Measurements from ENCODE around the gene PTPRU.
A peak's percentile ranks its signal among the peaks of the same experiment; 100 is the strongest.

PTPRU gene

DNA sequence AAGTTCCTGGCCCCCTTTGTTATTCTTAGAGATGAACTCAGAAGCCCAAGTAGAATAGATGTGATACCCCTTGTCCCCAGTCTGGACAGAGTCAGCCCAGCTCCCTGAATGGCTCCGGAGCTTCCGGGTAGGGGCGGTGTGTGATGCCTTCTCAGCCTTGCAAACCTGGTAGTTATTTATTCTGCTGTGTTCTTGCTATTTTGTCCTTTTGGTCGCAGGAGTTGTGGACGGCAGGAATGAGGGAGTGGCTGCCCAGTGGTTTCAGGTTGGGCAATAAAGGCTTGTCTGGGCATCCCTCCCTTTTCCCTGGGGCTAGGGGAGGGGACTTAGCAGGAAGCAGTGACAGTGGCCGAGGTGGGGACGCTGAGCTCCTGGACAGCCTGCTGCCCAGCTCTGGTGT, 2.8 kb downstream of the PTPRU start:
- Histone ChIP-seq H3K4me2 (ENCODE audit: low read depth, low read length, poor library complexity, severe bottlenecking) (no peak overlapping the region), H3K9me2 (replicated peaks; ENCODE audit: low read depth, low read length) (no peaks in the 10 kb centered on the region), H3K79me2 (ENCODE audit: insufficient read depth, low read length) (no peaks in the 10 kb centered on the region), H2AFZ (ENCODE audit: low read length) (no peak overlapping the region), H4K20me1 (ENCODE audit: insufficient read depth, low read length, poor library complexity, severe bottlenecking) (no peaks in the 10 kb centered on the region), H3K9me3 (ENCODE audit: insufficient read depth, low read depth, low read length) (no peaks in the 10 kb centered on the region), H3K9ac (ENCODE audit: low read depth, low read length, poor library complexity, severe bottlenecking) (no peak overlapping the region), H3K36me3 (ENCODE audit: insufficient read depth, low read length) (no peaks in the 10 kb centered on the region), H3F3A (ENCODE audit: low read depth) (no peaks in the 10 kb centered on the region), H3K4me1 (ENCODE audit: insufficient read depth, low read length, poor library complexity, severe bottlenecking) (no peaks in the 10 kb centered on the region), H3K27me3 (ENCODE audit: insufficient read depth, low read length, poor library complexity, severe bottlenecking) (no peaks in the 10 kb centered on the region), H3K4me3 (ENCODE audit: low read length, poor library complexity, severe bottlenecking) (no peak overlapping the region)
- TF ChIP-seq, protein P1, sequence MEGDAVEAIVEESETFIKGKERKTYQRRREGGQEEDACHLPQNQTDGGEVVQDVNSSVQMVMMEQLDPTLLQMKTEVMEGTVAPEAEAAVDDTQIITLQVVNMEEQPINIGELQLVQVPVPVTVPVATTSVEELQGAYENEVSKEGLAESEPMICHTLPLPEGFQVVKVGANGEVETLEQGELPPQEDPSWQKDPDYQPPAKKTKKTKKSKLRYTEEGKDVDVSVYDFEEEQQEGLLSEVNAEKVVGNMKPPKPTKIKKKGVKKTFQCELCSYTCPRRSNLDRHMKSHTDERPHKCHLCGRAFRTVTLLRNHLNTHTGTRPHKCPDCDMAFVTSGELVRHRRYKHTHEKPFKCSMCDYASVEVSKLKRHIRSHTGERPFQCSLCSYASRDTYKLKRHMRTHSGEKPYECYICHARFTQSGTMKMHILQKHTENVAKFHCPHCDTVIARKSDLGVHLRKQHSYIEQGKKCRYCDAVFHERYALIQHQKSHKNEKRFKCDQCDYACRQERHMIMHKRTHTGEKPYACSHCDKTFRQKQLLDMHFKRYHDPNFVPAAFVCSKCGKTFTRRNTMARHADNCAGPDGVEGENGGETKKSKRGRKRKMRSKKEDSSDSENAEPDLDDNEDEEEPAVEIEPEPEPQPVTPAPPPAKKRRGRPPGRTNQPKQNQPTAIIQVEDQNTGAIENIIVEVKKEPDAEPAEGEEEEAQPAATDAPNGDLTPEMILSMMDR (conservative IDR thresholded peaks at IDR 0.05; ENCODE audit: low read length) = no peak
- no peak for TF ChIP-seq EZH2phosphoT487 (IDR thresholded peaks at IDR 0.05; ENCODE audit: borderline replicate concordance)

DNA sequence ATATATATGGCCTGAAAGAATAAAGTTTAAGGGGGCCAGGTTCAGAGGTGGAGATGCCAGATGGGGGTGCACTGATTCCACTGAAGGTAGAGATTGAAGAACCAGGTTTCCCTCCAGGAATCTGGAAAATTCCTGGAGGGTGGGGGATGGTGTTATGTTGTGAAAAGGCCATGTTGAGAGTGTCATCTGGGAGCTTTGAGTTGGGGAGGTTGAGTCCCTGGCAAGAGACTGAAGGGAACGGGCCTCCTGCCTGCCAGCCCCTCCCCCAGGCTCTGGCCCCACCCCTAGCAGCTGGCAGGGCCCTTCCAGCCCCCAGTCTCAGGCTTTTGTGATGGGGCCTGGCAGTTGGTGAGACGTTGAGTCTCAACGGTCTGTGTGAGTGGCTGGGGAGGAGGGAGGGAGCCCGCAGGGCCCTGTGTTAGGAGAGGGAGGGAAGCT, 4.1 kb downstream of the PTPRU start:
- no peaks in the 10 kb centered on the region for H4K20me1 ChIP-seq (ENCODE audit: insufficient read depth, low read length, poor library complexity, severe bottlenecking)
- H3K9me2 ChIP-seq (replicated peaks; ENCODE audit: low read depth, low read length) = no peaks in the 10 kb centered on the region
- H3K4me3 ChIP-seq (ENCODE audit: low read length, poor library complexity, severe bottlenecking) = no peak overlapping the region
- TF ChIP-seq, protein P1 (conservative IDR thresholded peaks at IDR 0.05; ENCODE audit: low read length) = peak; percentile 30; the same call in 1 of the 2 replicates
- TF ChIP-seq EZH2phosphoT487 (IDR thresholded peaks at IDR 0.05; ENCODE audit: borderline replicate concordance) = no peak
- no peak overlapping the region for H2AFZ ChIP-seq (ENCODE audit: low read length)
- H3K9me3 ChIP-seq (ENCODE audit: insufficient read depth, low read depth, low read length) = no peaks in the 10 kb centered on the region
- no peaks in the 10 kb centered on the region for H3F3A ChIP-seq (ENCODE audit: low read depth)
- H3K4me2 ChIP-seq (ENCODE audit: low read depth, low read length, poor library complexity, severe bottlenecking) = no peak overlapping the region
- no peaks in the 10 kb centered on the region for H3K4me1 ChIP-seq (ENCODE audit: insufficient read depth, low read length, poor library complexity, severe bottlenecking)
- H3K36me3 ChIP-seq (ENCODE audit: insufficient read depth, low read length) = no peaks in the 10 kb centered on the region
- no peaks in the 10 kb centered on the region for H3K79me2 ChIP-seq (ENCODE audit: insufficient read depth, low read length)
- H3K27me3 ChIP-seq (ENCODE audit: insufficient read depth, low read length, poor library complexity, severe bottlenecking) = no peaks in the 10 kb centered on the region
- H3K9ac ChIP-seq (ENCODE audit: low read depth, low read length, poor library complexity, severe bottlenecking) = no peak overlapping the region

DNA sequence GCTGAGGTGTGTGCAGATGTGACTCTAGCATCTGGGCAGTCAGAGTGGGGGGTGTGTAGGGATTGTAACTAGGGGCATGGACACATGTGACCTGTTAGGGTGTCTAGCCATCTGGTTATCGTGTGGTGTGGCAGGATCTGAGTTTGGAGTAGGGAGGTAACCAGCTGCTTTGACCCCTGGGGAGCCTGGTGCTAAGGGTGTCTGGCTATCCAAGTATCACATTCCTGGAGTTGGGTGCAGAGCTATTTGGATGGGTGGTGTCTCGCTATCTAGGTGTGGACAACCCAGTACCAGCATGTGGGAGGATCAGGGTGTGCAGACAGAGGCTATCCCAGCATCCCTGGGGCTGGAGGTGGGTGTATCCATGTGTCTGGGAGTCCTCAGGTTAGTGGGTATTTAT, 4.7 kb downstream of the PTPRU start:
- H4K20me1 ChIP-seq (ENCODE audit: insufficient read depth, low read length, poor library complexity, severe bottlenecking) = no peaks in the 10 kb centered on the region
- H3K27me3 ChIP-seq (ENCODE audit: insufficient read depth, low read length, poor library complexity, severe bottlenecking) = no peaks in the 10 kb centered on the region
- H3K4me1 ChIP-seq (ENCODE audit: insufficient read depth, low read length, poor library complexity, severe bottlenecking) = no peaks in the 10 kb centered on the region
- TF ChIP-seq, protein P1 (conservative IDR thresholded peaks at IDR 0.05; ENCODE audit: low read length) = no peak
- no peak for TF ChIP-seq EZH2phosphoT487 (IDR thresholded peaks at IDR 0.05; ENCODE audit: borderline replicate concordance)
- no peak overlapping the region for H3K9ac ChIP-seq (ENCODE audit: low read depth, low read length, poor library complexity, severe bottlenecking)
- no peaks in the 10 kb centered on the region for H3K36me3 ChIP-seq (ENCODE audit: insufficient read depth, low read length)
- no peaks in the 10 kb centered on the region for H3F3A ChIP-seq (ENCODE audit: low read depth)
- no peak overlapping the region for H3K4me3 ChIP-seq (ENCODE audit: low read length, poor library complexity, severe bottlenecking)
- no peaks in the 10 kb centered on the region for H3K79me2 ChIP-seq (ENCODE audit: insufficient read depth, low read length)
- H2AFZ ChIP-seq (ENCODE audit: low read length) = no peak overlapping the region
- H3K9me2 ChIP-seq (replicated peaks; ENCODE audit: low read depth, low read length) = no peaks in the 10 kb centered on the region
- no peak overlapping the region for H3K4me2 ChIP-seq (ENCODE audit: low read depth, low read length, poor library complexity, severe bottlenecking)
- H3K9me3 ChIP-seq (ENCODE audit: insufficient read depth, low read depth, low read length) = no peaks in the 10 kb centered on the region

All from Loucy (cell line).